Endothelial cell of umbilical vein (primary cell): ENCODE results near the gene BANK1. TPM values are rescaled to one million over a fixed set of nuclear protein-coding genes. Genes with fewer than 3 reads are reported as not detected.

Source experiments
- BruUV-seq: library from RNA; stranded (reverse); fragments of 400-500 nt; replicated peaks from 2 replicates; lab custom pipeline; 2021; lab: Mats Ljungman, UMichigan
- CTCF ChIA-PET: fragments of 300-600, 350-600 bp; sonication (Branson Sonifier 250); formaldehyde crosslinking; loops from one replicate; lab custom pipeline; 2021; ENCODE audit warnings: antibody characterized with exemption, inconsistent platforms; lab: Charles Lee
- POLR2A ChIA-PET: fragments of 300-600, 350-600 bp; sonication (Branson Sonifier 250); formaldehyde crosslinking; loops from one replicate; lab custom pipeline; 2021; ENCODE audit warnings: antibody characterized with exemption, inconsistent platforms; lab: Charles Lee
- DNase-seq: peaks from one replicate; pipeline ENCODE4 v3.0.0-alpha.2; 2011; ENCODE audit warnings: low read depth, low spot score
- FAIRE-seq: peaks from 2 replicates; lab custom pipeline; 2011; peaks lifted over from hg19 to GRCh38; lab: Jason Lieb, UNC
- H2AFZ ChIP-seq: 2 replicates; pipeline ENCODE4 v1.6.0; 2012; ENCODE audit warnings: low read depth, low read length, control low read depth, inconsistent platforms
- H3K27ac ChIP-seq: 2 replicates; pipeline ENCODE4 v1.5.1; 2011; ENCODE audit warnings: low read depth, mild to moderate bottlenecking, control low read depth, low read length, moderate library complexity; ENCODE audit not compliant: insufficient read depth
- H3K27me3 ChIP-seq, 2 experiments: 2 replicates each; pipeline versions ENCODE4 v1.6.0 to v1.6.1; 2011; ENCODE audit warnings: low read length in 2 of 2, mixed read lengths in 1 of 2; ENCODE audit not compliant: control insufficient read depth in 2 of 2, insufficient read depth in 2 of 2
- H3K36me3 ChIP-seq, 2 experiments: 2 replicates in 1 of 2; 3 replicates in 1 of 2; pipeline ENCODE4 v1.5.1; 2011; ENCODE audit warnings: low read length in 2 of 2, mild to moderate bottlenecking in 1 of 2, moderate library complexity in 1 of 2; ENCODE audit not compliant: control insufficient read depth in 2 of 2, insufficient read depth in 2 of 2; ENCODE audit errors: extremely low read depth in 1 of 2
- H3K4me1 ChIP-seq: 3 replicates; pipeline ENCODE4 v1.5.1; 2011; ENCODE audit warnings: mild to moderate bottlenecking, low read length; ENCODE audit not compliant: control insufficient read depth, insufficient read depth; ENCODE audit errors: extremely low read depth
- H3K4me2 ChIP-seq: 2 replicates; pipeline ENCODE4 v1.6.1; 2011; ENCODE audit warnings: low read length, control low read depth, mixed read lengths; ENCODE audit not compliant: insufficient read depth
- H3K4me3 ChIP-seq, 3 experiments: fragments of 200-600 bp in 1 of 3; sonication (generic), shearing (Covaris generic) in 1 of 3; replicated peaks in 1 of 3; 2 replicates each; pipeline ENCODE4 v1.5.1; 2011 to 2016; ENCODE audit warnings: control low read depth in 3 of 3, low read length in 3 of 3, mild to moderate bottlenecking in 2 of 3, inconsistent platforms in 1 of 3, low read depth in 1 of 3, moderate library complexity in 1 of 3; ENCODE audit not compliant: insufficient read depth in 1 of 3
- H3K79me2 ChIP-seq: 2 replicates; pipeline ENCODE4 v1.6.0; 2012; ENCODE audit warnings: low read length, inconsistent platforms; ENCODE audit not compliant: control insufficient read depth, insufficient read depth
- H3K9ac ChIP-seq: replicated peaks from 2 replicates; pipeline ENCODE3; 2011; ENCODE audit warnings: low read length, control low read depth; ENCODE audit not compliant: insufficient read depth; ENCODE audit errors: extremely low read depth
- H3K9me1 ChIP-seq: replicated peaks from 3 replicates; pipeline ENCODE4 v1.6.0; 2011; ENCODE audit warnings: mild to moderate bottlenecking, low read length; ENCODE audit not compliant: control insufficient read depth, insufficient read depth; ENCODE audit errors: extremely low read depth
- H3K9me3 ChIP-seq: replicated peaks from 2 replicates; pipeline ENCODE4 v1.5.1; 2012; ENCODE audit warnings: low read length, inconsistent platforms; ENCODE audit not compliant: control insufficient read depth, insufficient read depth
- H4K20me1 ChIP-seq: replicated peaks from 2 replicates; pipeline ENCODE3; 2011; ENCODE audit warnings: mild to moderate bottlenecking, low read length; ENCODE audit not compliant: control insufficient read depth, insufficient read depth; ENCODE audit errors: extremely low read depth
- CTCF ChIP-seq, 2 donors: IDR thresholded peaks; 1 replicate in 1 of 2; 2 replicates in 1 of 2; pipeline ENCODE4 v1.5.1; 2011; ENCODE audit warnings: low read length in 2 of 2, mild to moderate bottlenecking in 2 of 2, moderate library complexity in 2 of 2, control low read depth in 1 of 2, inconsistent platforms in 1 of 2, low read depth in 1 of 2; ENCODE audit not compliant: insufficient read depth in 1 of 2; ENCODE audit errors: extremely low read depth in 1 of 2
- EZH2 ChIP-seq: IDR thresholded peaks from 2 replicates; pipeline ENCODE4 v1.6.1; 2012; ENCODE audit warnings: borderline replicate concordance, low read depth, mild to moderate bottlenecking, moderate library complexity, low read length, inconsistent platforms; ENCODE audit not compliant: severe bottlenecking
- FOS ChIP-seq: IDR thresholded peaks from 2 replicates; pipeline ENCODE4 v1.6.1; 2011; ENCODE audit warnings: mild to moderate bottlenecking, low read length, moderate library complexity, borderline replicate concordance; ENCODE audit not compliant: insufficient read depth
- GATA2 ChIP-seq: IDR thresholded peaks from 2 replicates; pipeline ENCODE4 v1.7.0; 2011; ENCODE audit warnings: low read depth, mild to moderate bottlenecking, moderate library complexity, mixed read lengths, low read length; ENCODE audit not compliant: insufficient read length, insufficient read depth
- JUN ChIP-seq: IDR thresholded peaks from 2 replicates; pipeline ENCODE4 v1.6.1; 2011; ENCODE audit warnings: borderline replicate concordance, low read depth; ENCODE audit not compliant: insufficient read length, insufficient read depth
- MAX ChIP-seq: IDR thresholded peaks from 2 replicates; pipeline ENCODE4 v1.6.1; 2011; ENCODE audit not compliant: insufficient read depth, insufficient read length
- MYC ChIP-seq: IDR thresholded peaks from one replicate; pipeline ENCODE4 v1.6.1; 2011; ENCODE audit warnings: mild to moderate bottlenecking, low read depth, low read length
- POLR2A ChIP-seq: IDR thresholded peaks from 2 replicates; pipeline ENCODE4 v1.6.1; 2012; ENCODE audit warnings: low read depth, mild to moderate bottlenecking, control low read depth, low read length
- POLR2AphosphoS5 ChIP-seq: IDR thresholded peaks from 2 replicates; pipeline ENCODE4 v1.6.1; 2012; ENCODE audit warnings: low read depth, mild to moderate bottlenecking, control low read depth, low read length, moderate library complexity; ENCODE audit not compliant: insufficient read depth
- dilution Hi-C: fragments of 300-500 bp; cut with MboI; formaldehyde crosslinking; loops from one replicate; pipeline ENCODE4 v1.15.0; 2019; ENCODE audit warnings: low sequenced_read_pairs; ENCODE audit not compliant: extremely low pct_ligation_motif_present
- intact Hi-C: fragments of 100-400 bp; cut with micrococcal nuclease; formaldehyde crosslinking; loops from one replicate; pipeline ENCODE4 v1.10.0; 2022
- polyA plus RNA-seq, 4 experiments: library from polyadenylated mRNA; depleted of rRNA in 3 of 4; stranded (reverse) in 3 of 4; unstranded in 1 of 4; fragments of >200 nt; gene quantifications; 2 replicates each; pipeline versions ENCODE4 v1.2.1 to v1.2.3, GENCODE V29; 2011 to 2012; ENCODE audit warnings: missing spikeins in 1 of 4
- total RNA-seq: library from RNA; stranded (reverse); gene quantifications from 2 replicates; pipeline ENCODE4 v1.2.3, GENCODE V29; 2021

The BANK1 gene
- total and polyA plus RNA-seq, 2 donors (not counting 3 experiments of a cell fraction or from before 2014, with no cell fraction given): 0.29 to 0.32 TPM

GRCh38 chr4:101857176-101857575, 66.6 kb downstream of the BANK1 start:
- ChIA-PET CTCF (no interaction called here), POLR2A (no interaction called here)
- no peak overlapping the region for H3K4me2 ChIP-seq
- no peaks in the 10 kb centered on the region for H3K9me1 ChIP-seq
- H3K79me2 ChIP-seq: no peaks in the 10 kb centered on the region
- intact Hi-C loops (no loop called here), dilution Hi-C loops (no loop called here)
- H3K9ac ChIP-seq: no peak overlapping the region
- DNase-seq (no peak), FAIRE-seq (no peak)
- no TSS peak for BruUV-seq
- H3K9me3 ChIP-seq: no peaks in the 10 kb centered on the region
- H3K36me3 ChIP-seq: no peaks in the 10 kb centered on the region
- no peaks in the 10 kb centered on the region for H3K27me3 ChIP-seq
- TF ChIP-seq MAX: no peak
- TF ChIP-seq POLR2AphosphoS5: no peak
- TF ChIP-seq POLR2A: no peak
- no peak for TF ChIP-seq GATA2
- no peak for TF ChIP-seq MYC
- no peak for TF ChIP-seq EZH2
- TF ChIP-seq CTCF (IDR thresholded peaks at IDR 0.05; ENCODE audit: extremely low read depth in 1 of 2, insufficient read depth in 1 of 2, low read depth in 1 of 2, low read length in 2 of 2): no peak
- TF ChIP-seq JUN: no peak
- TF ChIP-seq FOS: no peak
- no peaks in the 10 kb centered on the region for H4K20me1 ChIP-seq
- no peak overlapping the region for H3K4me3 ChIP-seq
- no peaks in the 10 kb centered on the region for H3K4me1 ChIP-seq
- no peak overlapping the region for H3K27ac ChIP-seq
- H2AFZ ChIP-seq: no peak overlapping the region
